ENCODE data around the gene EPS8L3. TPM values are rescaled to one million over a fixed set of nuclear protein-coding genes. Genes with fewer than 3 reads are reported as not detected.

The EPS8L3 gene
- total and polyA plus RNA-seq, 10 of the 15 experiments (the other 5 are each of a cell fraction or from before 2014, with no cell fraction given): not detected

DNA sequence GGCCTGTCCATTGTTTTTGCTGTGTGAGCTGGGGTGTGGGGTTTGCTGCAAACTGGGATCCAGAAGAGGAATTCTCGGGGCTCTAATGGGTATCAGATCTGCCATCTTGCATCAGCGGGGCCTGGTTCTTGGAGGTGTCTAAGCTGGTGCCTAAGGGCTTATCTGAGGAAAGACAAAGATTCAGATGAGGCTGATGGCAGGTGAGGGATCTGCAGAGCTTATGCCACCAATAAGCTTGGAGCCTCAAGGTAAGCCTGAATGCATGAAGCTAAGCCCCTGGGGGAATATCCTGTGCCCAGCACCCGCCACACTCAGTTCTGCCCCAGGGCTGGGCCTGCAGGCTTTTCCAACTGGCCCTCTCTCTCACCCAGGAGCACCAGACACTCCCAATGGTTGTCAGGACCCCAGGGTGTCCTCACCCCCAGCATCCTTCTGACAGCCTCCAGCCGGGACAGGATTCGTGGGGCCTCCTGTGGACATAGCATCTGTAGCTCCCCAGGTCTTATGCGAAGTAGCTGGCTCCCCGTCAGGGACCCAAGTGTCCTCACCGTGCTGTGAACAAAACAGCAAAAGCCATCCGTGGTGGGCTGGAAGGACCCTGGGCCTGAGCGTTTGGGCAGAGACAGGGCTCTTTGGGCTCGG is 13.4 kb downstream of the EPS8L3 start:
- in situ Hi-C loops (cut with MboI): no loop called here

More for the DNA sequence above, 13.4 kb downstream of the EPS8L3 start:
- FAIRE-seq: no peak
- intact Hi-C loops (cut with micrococcal nuclease; ENCODE audit: unreplicated experiment): no loop called here
- TF ChIP-seq ZNF207 (IDR thresholded peaks at IDR 0.05; ENCODE audit: borderline replicate concordance) (no peak), CHD1 (IDR thresholded peaks at IDR 0.05; ENCODE audit: low read depth, low read length) (no peak), EED (IDR thresholded peaks at IDR 0.05; ENCODE audit: low read depth) (no peak), SMARCA5 (IDR thresholded peaks at IDR 0.05) (no peak), MYC (IDR thresholded peaks at IDR 0.05; ENCODE audit: insufficient read depth, insufficient read length, insufficient replicate concordance, low read length, severe bottlenecking) (no peak), NR2F1 (conservative IDR thresholded peaks at IDR 0.05) (no peak)
- TF ChIP-seq, protein P1, sequence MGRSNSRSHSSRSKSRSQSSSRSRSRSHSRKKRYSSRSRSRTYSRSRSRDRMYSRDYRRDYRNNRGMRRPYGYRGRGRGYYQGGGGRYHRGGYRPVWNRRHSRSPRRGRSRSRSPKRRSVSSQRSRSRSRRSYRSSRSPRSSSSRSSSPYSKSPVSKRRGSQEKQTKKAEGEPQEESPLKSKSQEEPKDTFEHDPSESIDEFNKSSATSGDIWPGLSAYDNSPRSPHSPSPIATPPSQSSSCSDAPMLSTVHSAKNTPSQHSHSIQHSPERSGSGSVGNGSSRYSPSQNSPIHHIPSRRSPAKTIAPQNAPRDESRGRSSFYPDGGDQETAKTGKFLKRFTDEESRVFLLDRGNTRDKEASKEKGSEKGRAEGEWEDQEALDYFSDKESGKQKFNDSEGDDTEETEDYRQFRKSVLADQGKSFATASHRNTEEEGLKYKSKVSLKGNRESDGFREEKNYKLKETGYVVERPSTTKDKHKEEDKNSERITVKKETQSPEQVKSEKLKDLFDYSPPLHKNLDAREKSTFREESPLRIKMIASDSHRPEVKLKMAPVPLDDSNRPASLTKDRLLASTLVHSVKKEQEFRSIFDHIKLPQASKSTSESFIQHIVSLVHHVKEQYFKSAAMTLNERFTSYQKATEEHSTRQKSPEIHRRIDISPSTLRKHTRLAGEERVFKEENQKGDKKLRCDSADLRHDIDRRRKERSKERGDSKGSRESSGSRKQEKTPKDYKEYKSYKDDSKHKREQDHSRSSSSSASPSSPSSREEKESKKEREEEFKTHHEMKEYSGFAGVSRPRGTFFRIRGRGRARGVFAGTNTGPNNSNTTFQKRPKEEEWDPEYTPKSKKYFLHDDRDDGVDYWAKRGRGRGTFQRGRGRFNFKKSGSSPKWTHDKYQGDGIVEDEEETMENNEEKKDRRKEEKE (IDR thresholded peaks at IDR 0.05): no peak
- H3K79me2 ChIP-seq (ENCODE audit: control insufficient read depth, insufficient read depth, low read length): no peaks in the 10 kb centered on the region
- no peak for ATAC-seq
- H3K4me1 ChIP-seq (ENCODE audit: control insufficient read depth, insufficient read depth, low read length): no peaks in the 10 kb centered on the region
- H3K4me3 ChIP-seq: no peak overlapping the region
- WGBS (ENCODE audit: insufficient coverage, insufficient replicate concordance, low lambda C conversion rate, missing lambda C conversion rate): 40% methylated on average over 11 of the region's 11 CpGs
- H4K20me1 ChIP-seq (ENCODE audit: control insufficient read depth, insufficient read depth): no peaks in the 10 kb centered on the region
- BruUV-seq (replicated peaks): no TSS peak
- H2AFZ ChIP-seq (ENCODE audit: control insufficient read depth, low read depth, low read length): no peak overlapping the region
- no peak overlapping the region for H3K9ac ChIP-seq (ENCODE audit: control insufficient read depth, insufficient read depth, low read length)
- DNase-seq (ENCODE audit: low read depth, low spot score): no peak
- no peaks in the 10 kb centered on the region for H3K36me3 ChIP-seq (ENCODE audit: control insufficient read depth in 2 of 2, insufficient read depth in 2 of 2, low read length in 1 of 2)
- no peak overlapping the region for H3K27ac ChIP-seq (ENCODE audit: control insufficient read depth, insufficient read depth)
- H3K9me3 ChIP-seq (replicated peaks; ENCODE audit: control insufficient read depth, insufficient read depth, low read length): no peaks in the 10 kb centered on the region; the same call in 2 of the 3 replicates
- ChIA-PET SMC1A (ENCODE audit: uncharacterized antibody, unreplicated experiment) (interaction anchor here (1.0 kb wide), 1 partner anchor 34 kb away, joined by 3 read pairs; no protein-coding TSS in a partner anchor), CTCF (no interaction called here), RAD21 (ENCODE audit: unreplicated experiment) (interaction anchor here (1.6 kb wide), 1 partner anchor 204 kb away, joined by 4 read pairs; no protein-coding TSS in a partner anchor), POLR2A (no interaction called here)
- no peak overlapping the region for H3K4me2 ChIP-seq (ENCODE audit: control insufficient read depth, insufficient read depth)
- peaks cover 8 to 13% of the 10 kb centered on the region in 2 experiments for H3K27me3 ChIP-seq (replicated peaks in 1 of 2; ENCODE audit: control insufficient read depth in 2 of 2, insufficient read depth in 2 of 2, low read length in 1 of 2)

Measured in GM12878 (cell line).